Midbrain (tissue), 1 donor: ENCODE data around the gene RARS1.
"Not testable (repeated sequence)": the region's sequence is repeated elsewhere in the genome, so short reads cannot be mapped to it uniquely, and the experiment has no call there.

ENCODE experiments used
- DNase-seq: peaks from one replicate; lab custom pipeline; 2025; lab: John Stamatoyannopoulos, UW

RARS1 gene

GRCh38 chr5:168481330-168481788, 4.9 kb upstream of the RARS1 start:
- no peak for DNase-seq

GRCh38 chr5:168482361-168482760, 3.9 kb upstream of the RARS1 start:
- no peak for DNase-seq

- DNase-seq: no peak
These were observed 2.8 kb downstream of the RARS1 start for GRCh38 chr5:168489059-168489458.

GRCh38 chr5:168494057-168494555, 7.8 kb downstream of the RARS1 start:
- DNase-seq: no peak

GRCh38 chr5:168502563-168503237, 16.4 kb downstream of the RARS1 start:
- no peak for DNase-seq

GRCh38 chr5:168513861-168514428, 27.7 kb downstream of the RARS1 start:
- no peak for DNase-seq

- DNase-seq: no peak
These were observed 39.6 kb downstream of the RARS1 start for GRCh38 chr5:168525856-168526255.

GRCh38 chr5:168527756-168528295, 41.6 kb downstream of the RARS1 start:
- no peak for DNase-seq

GRCh38 chr5:168528521-168529373, 42.5 kb downstream of the RARS1 start, which contains the start of gene FBLL1:
Gene FBLL1, plus strand, starts transcription at chr5:168529305. Its CDS starts 200 bp downstream, at chr5:168529505.
- no peak for DNase-seq

- DNase-seq: no peak
These were observed 43.3 kb downstream of the RARS1 start for GRCh38 chr5:168529374-168530234.

GRCh38 chr5:168530621-168531150, 44.4 kb downstream of the RARS1 start:
- no peak for DNase-seq

- no peak for DNase-seq
These were observed 44.9 kb downstream of the RARS1 start for GRCh38 chr5:168531191-168531590.

- DNase-seq: no peak
These were observed 46.0 kb downstream of the RARS1 start for GRCh38 chr5:168531987-168532864.

GRCh38 chr5:168534351-168534750, 48.1 kb downstream of the RARS1 start:
- not testable (repeated sequence) for DNase-seq

- DNase-seq: no peak
These were observed 50.9 kb downstream of the RARS1 start for GRCh38 chr5:168537176-168537575.

GRCh38 chr5:168549554-168549953, 63.3 kb downstream of the RARS1 start:
- no peak for DNase-seq

- DNase-seq: no peak
These were observed 64.4 kb downstream of the RARS1 start for GRCh38 chr5:168550656-168551055.

GRCh38 chr5:168552146-168552545, 65.9 kb downstream of the RARS1 start:
- no peak for DNase-seq

- no peak for DNase-seq
These were observed 67.3 kb downstream of the RARS1 start for GRCh38 chr5:168553377-168554130.
